Lung (tissue), 12 donors: Measurements from ENCODE around the gene MT1G. TPM values are rescaled to one million over a fixed set of nuclear protein-coding genes. Genes with fewer than 3 reads are reported as not detected.
"Not testable (repeated sequence)": the region's sequence is repeated elsewhere in the genome, so short reads cannot be mapped to it uniquely, and the experiment has no call there.

ENCODE experiments used
- ATAC-seq: fragments of 200-7000 bp; cut with Tn5 transposase; one replicate; pipeline ENCODE4 v1.9.1; 2020; ENCODE audit warnings: moderate number of reproducible peaks; ENCODE audit not compliant: insufficient read depth, low FRiP score
- DNase-seq, 3 donors: peaks; one replicate each; pipeline ENCODE4 v3.0.0-alpha.2; 2013 to 2017
- H3K27ac ChIP-seq, 2 donors: one replicate each; pipeline ENCODE4 v1.5.1; 2013; ENCODE audit warnings: mild to moderate bottlenecking in 2 of 2, moderate library complexity in 2 of 2, control low read depth in 1 of 2, inconsistent platforms in 1 of 2, low read depth in 1 of 2, low read length in 1 of 2
- H3K27me3 ChIP-seq, 3 donors: one replicate each; pipeline ENCODE4 v1.5.1; 2013; ENCODE audit warnings: low read length in 2 of 3; ENCODE audit not compliant: control insufficient read depth in 3 of 3, insufficient read depth in 3 of 3
- H3K36me3 ChIP-seq, 4 donors: one replicate each; pipeline ENCODE4 v1.5.1; 2013; ENCODE audit warnings: low read length in 4 of 4, mild to moderate bottlenecking in 1 of 4, moderate library complexity in 1 of 4; ENCODE audit not compliant: control insufficient read depth in 4 of 4, insufficient read depth in 4 of 4
- H3K4me1 ChIP-seq, 5 donors: one replicate each; pipeline ENCODE4 v1.5.1; 2013; ENCODE audit warnings: low read length in 5 of 5, mild to moderate bottlenecking in 2 of 5, moderate library complexity in 1 of 5; ENCODE audit not compliant: control insufficient read depth in 5 of 5, insufficient read depth in 5 of 5
- H3K4me3 ChIP-seq: one replicate; pipeline ENCODE4 v1.5.1; 2013; ENCODE audit warnings: mild to moderate bottlenecking, control low read depth, moderate library complexity
- H3K9ac ChIP-seq, 2 donors: one replicate each; pipeline ENCODE4 v1.5.1; 2013; ENCODE audit warnings: low read length in 2 of 2, control low read depth in 1 of 2; ENCODE audit not compliant: insufficient read depth in 1 of 2
- H3K9me3 ChIP-seq, 4 donors: one replicate each; pipeline ENCODE4 v1.5.1; 2013; ENCODE audit warnings: low read length in 3 of 4, mild to moderate bottlenecking in 1 of 4, moderate library complexity in 1 of 4; ENCODE audit not compliant: control insufficient read depth in 4 of 4, insufficient read depth in 3 of 4
- WGBS, 2 donors: extraction: QIAGEN DNeasy Blood & Tissue Kit; methylation state at CpG; one replicate each; pipeline ENCODE4 v1.1.7; 2013; 5-methylcytosine and 5-hydroxymethylcytosine counted together
- polyA plus RNA-seq, 2 donors: library from polyadenylated mRNA; stranded (reverse); fragments of 200-250 nt; gene quantifications; one replicate each; pipeline ENCODE4 v1.2.1, GENCODE V29; 2013
- total RNA-seq, 2 donors: library from RNA; depleted of rRNA in 1 of 2; stranded (reverse); fragments of >200 nt in 1 of 2; gene quantifications; one replicate each; pipeline ENCODE4 v1.2.1, GENCODE V29; 2014 to 2021
- TF ChIP-seq, protein P1 (sequence below): IDR thresholded peaks from 2 replicates; pipeline ENCODE4 v1.5.1; 2012; ENCODE audit warnings: mild to moderate bottlenecking; ENCODE audit errors: control extremely low read depth, extremely low read depth
- donor health status: control.
- donor health status: control.
- donor health status: Bipolar disorder and iron deficiency.
- donor health status: healthy.
- donor health status: DM: yes; HTN: yes; CAD: no.

MT1G gene
- total and polyA plus RNA-seq, 4 donors, result 3.5 to 140 (median 78.0) TPM

DNA sequence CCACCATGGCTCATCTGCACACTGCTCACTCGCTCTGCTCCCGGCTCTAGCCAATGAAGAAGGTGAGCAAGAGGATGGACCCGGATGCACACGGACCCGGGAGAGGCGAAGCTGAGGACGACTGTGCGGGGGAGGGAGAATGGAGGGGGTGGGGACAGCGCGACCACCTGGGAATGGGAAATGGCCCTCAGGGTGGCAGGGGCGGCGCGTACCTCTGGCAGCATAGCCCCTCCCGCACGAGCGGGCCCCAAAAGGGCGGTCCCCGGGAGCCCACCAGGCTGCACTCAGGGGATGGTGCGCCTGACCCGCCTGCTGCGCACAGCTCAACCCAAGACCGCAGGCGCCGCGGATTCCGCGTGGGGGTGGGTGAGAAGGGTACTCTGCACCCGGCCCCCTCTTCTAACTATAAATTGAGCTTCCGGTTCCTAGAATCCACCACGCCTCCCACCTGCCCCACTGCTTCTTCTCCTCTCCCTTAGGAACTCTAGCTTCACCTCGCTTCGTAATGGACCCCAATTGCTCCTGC, 7.9 kb upstream of the MT1G start:
- Histone ChIP-seq H3K4me3 (no peak overlapping the region), H3K27me3 (peaks cover 0 to 52% (median 39%) of the 10 kb centered on the region in 3 donors), H3K9ac (no peak overlapping the region), H3K36me3 (no peaks in the 10 kb centered on the region), H3K9me3 (no peaks in the 10 kb centered on the region), H3K27ac (no peak overlapping the region), H3K4me1 (peaks cover 0 to 9% (median 0%) of the 10 kb centered on the region in 5 donors)
- WGBS, 2 donors, result 4 to 16% methylated on average over 31 to 32 of the region's 32 CpGs
- DNase-seq (no peak), ATAC-seq (no peak)
- TF ChIP-seq, protein P1, sequence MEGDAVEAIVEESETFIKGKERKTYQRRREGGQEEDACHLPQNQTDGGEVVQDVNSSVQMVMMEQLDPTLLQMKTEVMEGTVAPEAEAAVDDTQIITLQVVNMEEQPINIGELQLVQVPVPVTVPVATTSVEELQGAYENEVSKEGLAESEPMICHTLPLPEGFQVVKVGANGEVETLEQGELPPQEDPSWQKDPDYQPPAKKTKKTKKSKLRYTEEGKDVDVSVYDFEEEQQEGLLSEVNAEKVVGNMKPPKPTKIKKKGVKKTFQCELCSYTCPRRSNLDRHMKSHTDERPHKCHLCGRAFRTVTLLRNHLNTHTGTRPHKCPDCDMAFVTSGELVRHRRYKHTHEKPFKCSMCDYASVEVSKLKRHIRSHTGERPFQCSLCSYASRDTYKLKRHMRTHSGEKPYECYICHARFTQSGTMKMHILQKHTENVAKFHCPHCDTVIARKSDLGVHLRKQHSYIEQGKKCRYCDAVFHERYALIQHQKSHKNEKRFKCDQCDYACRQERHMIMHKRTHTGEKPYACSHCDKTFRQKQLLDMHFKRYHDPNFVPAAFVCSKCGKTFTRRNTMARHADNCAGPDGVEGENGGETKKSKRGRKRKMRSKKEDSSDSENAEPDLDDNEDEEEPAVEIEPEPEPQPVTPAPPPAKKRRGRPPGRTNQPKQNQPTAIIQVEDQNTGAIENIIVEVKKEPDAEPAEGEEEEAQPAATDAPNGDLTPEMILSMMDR, result no peak

DNA sequence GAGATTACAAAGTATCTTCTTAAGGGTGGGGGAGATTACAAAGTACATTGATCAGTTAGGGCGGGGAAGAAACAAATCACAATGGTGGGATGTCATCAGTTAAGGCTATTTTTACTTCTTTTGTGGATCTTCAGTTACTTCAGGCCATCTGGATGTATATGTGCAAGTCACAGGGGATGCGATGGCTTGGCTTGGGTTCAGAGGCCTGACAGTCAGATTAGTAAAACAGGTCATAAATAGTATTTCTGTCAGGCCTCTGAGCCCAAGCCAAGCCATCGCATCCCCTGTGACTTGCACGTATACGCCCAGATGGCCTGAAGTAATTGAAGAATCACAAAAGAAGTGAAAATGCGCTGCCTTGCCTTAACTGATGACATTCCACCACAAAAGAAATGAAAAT, 6.7 kb upstream of the MT1G start:
- 85% methylated on average over 6 of the region's 6 CpGs for WGBS, 2 donors
- DNase-seq, H3K4me3 ChIP-seq, H3K9ac ChIP-seq, H3K9me3 ChIP-seq, ATAC-seq, H3K36me3 ChIP-seq, H3K27ac ChIP-seq: not testable (repeated sequence)
- H3K4me1 ChIP-seq, result peaks cover 0 to 12% (median 2%) of the 10 kb centered on the region in 5 donors
- H3K27me3 ChIP-seq, result peaks cover 0 to 63% (median 51%) of the 10 kb centered on the region in 3 donors

DNA sequence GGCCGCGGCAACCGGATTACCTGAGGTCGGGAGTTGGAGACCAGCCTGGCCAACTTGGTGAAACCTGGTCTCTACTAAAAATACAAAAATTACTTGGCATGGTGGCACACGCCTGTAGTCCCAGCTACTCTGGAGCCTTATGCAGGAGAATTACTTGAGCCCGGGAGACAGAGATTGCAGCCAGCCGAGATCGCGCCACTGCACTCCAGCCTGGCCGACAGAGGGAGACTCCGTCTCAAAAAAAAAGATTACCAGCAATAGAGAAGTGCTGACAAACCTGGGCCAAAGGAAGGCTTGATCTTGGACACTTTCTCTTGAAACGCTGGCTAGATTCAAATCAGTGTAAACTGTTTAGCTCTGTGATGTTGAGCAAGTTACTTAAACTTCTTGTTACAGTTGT, 6.1 kb upstream of the MT1G start:
- 35 to 43% methylated on average over 12 of the region's 12 CpGs for whole genome bisulfite sequencing, 2 donors
- Histone ChIP-seq H3K27me3 (peaks cover under 1 to 68% (median 55%) of the 10 kb centered on the region in 3 donors), H3K4me1 (peaks cover 0 to 15% (median 4%) of the 10 kb centered on the region in 5 donors), H3K27ac (no peak overlapping the region), H3K9ac (no peak overlapping the region), H3K4me3 (no peak overlapping the region), H3K36me3 (no peaks in the 10 kb centered on the region), H3K9me3 (no peaks in the 10 kb centered on the region)
- DNase-seq (peak; percentile 39 to 56 (median 48)), ATAC-seq (peak; percentile 50)
- TF ChIP-seq, protein P1, result peak; percentile 5

DNA sequence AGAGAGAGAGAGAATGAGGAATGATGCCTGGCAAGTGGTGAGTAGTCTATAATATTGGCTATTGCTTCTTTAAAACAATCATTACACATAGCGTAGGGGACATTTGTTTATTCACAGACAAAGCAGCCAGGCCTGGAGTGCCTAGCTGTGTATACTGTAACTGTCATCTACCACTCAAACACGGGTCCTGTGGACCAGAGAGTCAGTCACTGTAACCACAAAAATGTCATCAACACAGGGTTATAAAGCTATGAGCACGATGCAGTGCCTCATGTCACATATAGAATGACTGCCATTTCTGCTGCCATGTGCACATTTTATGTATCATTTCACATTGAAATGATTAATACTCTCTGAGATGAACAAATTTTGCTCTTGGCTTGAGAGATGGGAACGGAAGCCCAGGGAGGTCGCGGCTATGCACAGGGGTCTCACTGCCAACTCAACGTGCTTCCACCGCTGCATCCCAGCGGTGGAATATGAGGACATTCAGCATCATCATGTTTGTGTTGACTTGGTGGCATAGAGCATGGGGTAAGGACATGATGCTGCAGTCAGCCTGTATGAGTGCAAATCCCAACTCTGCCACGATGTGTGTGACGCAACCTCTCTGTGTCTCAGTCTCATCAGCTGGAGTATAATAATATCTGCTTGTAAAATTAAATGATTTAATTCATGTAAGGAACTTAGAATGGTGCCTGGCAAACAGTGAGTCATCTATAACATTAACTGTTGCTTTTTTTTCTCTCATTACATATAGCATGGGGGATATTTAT, 5.1 kb upstream of the MT1G start:
- Histone ChIP-seq H3K4me3 (no peak overlapping the region), H3K9ac (no peak overlapping the region), H3K27ac (no peak overlapping the region), H3K36me3 (no peaks in the 10 kb centered on the region), H3K9me3 (no peaks in the 10 kb centered on the region), H3K4me1 (peaks cover 0 to 17% (median 6%) of the 10 kb centered on the region in 5 donors), H3K27me3 (peaks cover 3 to 77% (median 64%) of the 10 kb centered on the region in 3 donors)
- DNase-seq (no peak), ATAC-seq (no peak)
- 80% methylated on average over 11 of the region's 11 CpGs for WGBS, 2 donors
- TF ChIP-seq, protein P1, result no peak

DNA sequence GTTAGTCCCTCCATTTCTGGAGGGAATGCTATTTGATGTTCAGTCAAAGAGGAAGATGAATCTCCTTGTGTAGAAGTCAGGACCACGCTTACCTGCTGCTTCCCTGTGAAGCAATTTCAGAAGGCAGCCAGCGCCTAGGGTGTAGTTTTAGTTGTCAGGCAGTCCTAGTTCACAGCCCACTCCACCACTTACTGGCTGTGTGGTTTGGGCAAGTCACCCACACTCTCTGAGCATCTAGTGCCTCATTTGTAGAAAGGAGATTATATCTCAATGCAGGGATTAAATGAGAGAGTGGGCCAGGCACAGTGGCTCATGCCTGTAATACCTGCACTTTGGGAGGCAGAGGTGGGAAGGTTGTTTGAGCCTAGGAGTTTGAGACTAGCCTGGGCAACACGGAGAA, 4.3 kb upstream of the MT1G start:
- Histone ChIP-seq H3K4me1 (peaks cover 0 to 22% (median 9%) of the 10 kb centered on the region in 5 donors), H3K27me3 (peaks cover 3 to 77% (median 65%) of the 10 kb centered on the region in 3 donors)
- not testable (repeated sequence) for H3K36me3 ChIP-seq, H3K9ac ChIP-seq, H3K27ac ChIP-seq, H3K4me3 ChIP-seq, ATAC-seq, DNase-seq, H3K9me3 ChIP-seq
- 84 to 93% methylated on average over 3 of the region's 3 CpGs for WGBS, 2 donors

DNA sequence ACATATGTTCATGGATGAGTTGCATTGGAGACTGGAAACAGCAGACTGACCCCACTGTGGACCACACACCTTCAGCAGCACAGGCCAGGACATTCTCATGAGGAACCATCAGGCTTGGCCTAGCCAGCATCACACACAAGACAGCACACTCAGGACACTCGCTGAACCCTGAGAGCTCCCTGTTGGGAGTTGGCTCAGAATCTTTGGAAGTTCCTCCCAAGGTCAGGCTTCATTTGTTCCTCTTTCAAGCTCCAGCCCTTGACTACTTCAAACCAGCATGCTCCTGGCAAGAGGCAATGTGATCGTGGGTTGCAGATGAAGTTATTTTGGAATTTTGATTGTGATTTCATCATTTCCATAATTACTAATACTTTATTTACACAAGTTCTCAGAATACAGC, 3.8 kb upstream of the MT1G start:
- H3K27ac ChIP-seq, H3K9ac ChIP-seq, H3K9me3 ChIP-seq, H3K36me3 ChIP-seq, H3K4me3 ChIP-seq, ATAC-seq, DNase-seq: not testable (repeated sequence)
- Histone ChIP-seq H3K27me3 (peaks cover 3 to 77% (median 65%) of the 10 kb centered on the region in 3 donors), H3K4me1 (peaks cover 0 to 22% (median 9%) of the 10 kb centered on the region in 5 donors)
- WGBS, 2 donors, result 65 to 74% methylated on average over 2 of the region's 2 CpGs
